Germinal center (tissue), 1 donor: Measurements from ENCODE around the gene APBB1.
"Not testable (repeated sequence)": the region's sequence is repeated elsewhere in the genome, so short reads cannot be mapped to it uniquely, and the experiment has no call there.

Experiments used
- DNase-seq: peaks from one replicate; pipeline ENCODE4 v3.0.0; 2012; ENCODE audit warnings: mixed read lengths, low spot score

APBB1 gene

DNA sequence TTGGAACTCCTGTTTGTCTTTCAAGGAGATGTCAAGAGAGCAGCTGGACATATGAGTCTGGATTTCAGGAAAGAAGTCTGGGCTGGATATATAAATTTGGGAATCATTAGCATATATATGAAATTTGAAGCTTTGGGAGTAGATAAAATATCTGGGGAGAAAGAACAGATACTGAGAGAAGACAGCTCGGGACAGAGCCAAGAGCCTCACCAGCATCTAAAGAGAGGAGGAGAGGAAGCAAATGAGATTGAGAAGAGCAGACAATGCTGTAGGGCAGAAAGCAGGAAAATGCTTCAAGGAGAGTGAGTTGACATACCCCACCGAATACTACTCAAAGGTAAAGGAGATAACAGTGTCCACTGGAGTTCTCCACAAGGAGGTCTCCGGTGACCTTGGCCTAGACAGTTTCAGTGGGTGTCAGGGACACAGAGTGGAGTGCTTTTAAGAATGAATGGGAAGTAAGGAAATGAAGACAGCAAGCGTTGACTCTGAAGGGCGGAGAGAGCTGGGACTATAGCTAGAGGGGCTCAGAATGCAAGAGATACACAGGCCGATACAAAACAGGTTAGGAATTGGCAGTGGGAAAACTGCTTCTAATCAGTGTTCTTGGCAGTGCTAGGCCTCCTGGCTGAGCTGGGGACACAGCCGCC, 862 bp downstream of the APBB1 start:
- no peak for DNase-seq

DNA sequence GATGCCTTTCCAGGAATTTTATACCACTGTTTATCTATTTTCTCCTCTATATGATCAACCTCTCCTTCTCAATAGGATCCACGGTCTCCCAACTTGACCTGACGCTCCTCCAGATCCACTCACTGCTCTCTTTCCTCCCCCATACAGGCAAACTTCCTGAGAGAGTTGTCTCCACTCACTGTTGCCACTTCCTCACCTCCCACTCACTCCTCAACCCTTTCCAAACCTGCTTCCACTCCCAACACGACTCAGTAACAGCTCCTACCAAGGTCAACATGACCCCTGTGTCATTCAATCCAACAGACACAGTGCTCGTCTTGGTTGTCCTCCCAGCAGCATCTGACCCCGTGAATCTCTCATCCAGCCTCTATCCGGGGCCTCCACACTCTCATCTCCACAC, 3.1 kb downstream of the APBB1 start:
- DNase-seq: no peak

DNA sequence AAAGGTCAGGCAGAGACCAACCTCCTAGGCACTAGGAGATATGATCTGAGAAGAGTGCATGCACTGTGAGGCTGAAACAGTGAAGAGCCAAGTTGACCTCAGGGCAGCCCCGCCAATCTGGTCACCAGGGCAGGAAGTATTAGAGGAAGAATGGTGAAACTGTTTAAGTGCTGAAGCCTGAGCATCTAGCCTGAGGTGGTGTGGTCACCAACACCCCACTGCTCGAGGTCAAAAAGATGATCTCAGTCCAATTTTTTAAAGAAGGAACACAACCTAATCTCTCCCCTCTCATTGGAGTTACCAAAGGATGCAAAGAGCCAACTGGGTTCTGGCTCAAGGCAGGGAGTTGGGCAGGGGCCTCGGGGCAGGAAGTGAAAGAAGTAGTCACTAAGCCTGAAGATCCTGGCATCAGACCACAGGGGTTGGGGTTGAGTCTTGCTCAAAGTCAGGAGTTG, 4.0 kb downstream of the APBB1 start:
- DNase-seq: no peak

DNA sequence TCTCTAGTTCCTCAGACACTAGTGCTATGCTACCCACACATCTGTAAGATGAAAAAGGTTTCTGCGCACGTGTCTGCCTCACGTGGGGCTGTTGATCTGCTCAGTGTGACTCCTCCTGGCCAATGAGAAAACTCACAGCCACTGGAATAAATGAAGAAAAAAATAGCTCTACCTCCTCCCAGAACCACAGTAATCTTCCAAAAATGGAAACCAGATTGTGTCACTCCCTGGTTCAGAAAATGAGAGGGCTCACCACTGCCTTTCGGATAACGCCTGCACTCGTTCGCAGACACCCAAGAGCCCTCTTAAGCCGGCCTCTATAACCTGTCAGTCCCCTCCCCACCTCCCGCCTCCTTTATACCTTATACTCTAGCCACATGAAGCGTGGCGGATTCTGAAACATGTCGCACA, 5.1 kb downstream of the APBB1 start:
- DNase-seq: no peak

DNA sequence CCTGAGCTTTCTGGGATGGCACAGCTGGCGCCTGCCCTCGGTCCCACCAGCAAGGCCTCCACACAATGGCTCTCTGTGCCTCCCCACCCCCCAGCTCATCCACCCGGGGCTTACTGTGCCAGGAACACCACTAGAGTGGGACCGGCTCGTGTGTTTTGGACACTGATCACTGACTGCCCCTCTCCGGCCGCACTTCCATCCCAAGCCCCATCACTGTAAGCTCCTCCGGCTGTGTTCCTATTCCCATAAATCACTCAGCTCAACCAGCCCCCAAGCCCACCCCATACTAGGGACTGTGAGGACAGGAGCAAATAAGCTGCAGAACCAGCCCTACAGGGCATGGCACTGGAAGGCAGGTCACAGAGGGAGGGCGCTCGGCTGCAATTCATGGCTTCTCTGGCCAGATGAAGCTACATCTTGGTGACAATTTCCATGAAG, 7.3 kb downstream of the APBB1 start:
- no peak for DNase-seq

DNA sequence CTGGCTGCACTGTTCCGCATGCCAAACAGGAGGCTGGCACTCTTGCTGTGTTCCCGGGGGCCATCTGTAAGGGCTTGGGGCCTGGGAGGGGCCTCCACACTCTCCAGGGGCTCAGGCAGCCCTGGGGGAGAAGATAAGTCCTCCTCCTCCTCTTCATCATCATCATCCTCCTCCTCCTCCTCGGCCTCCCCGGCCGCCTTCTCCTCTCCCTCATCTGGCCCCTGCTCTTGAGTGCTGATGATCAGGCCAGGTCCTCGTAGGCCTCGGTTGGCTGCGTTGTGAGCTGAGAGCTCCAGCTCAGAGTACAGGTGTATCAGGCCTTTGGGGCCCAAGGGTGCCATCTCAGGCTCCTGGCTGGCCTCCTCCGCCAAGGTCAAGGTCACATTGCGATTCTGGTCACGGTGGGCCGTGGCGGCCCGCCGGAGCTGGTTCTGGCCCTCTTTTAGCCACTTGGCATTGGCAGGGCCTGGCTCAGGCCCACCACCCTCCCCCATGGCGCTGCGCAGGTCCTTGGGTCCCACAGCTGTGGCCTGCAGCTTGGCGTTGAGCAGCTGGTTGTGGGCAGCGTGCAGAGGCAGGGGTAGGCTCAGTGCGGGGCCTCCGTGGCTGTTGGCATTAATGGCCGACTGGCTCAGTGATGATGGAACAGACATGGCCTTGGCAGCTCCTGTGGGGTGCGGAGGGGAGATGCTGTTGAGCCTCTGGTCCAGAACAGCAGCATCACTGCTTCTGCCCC, 8.0 kb downstream of the APBB1 start:
- DNase-seq: no peak

DNA sequence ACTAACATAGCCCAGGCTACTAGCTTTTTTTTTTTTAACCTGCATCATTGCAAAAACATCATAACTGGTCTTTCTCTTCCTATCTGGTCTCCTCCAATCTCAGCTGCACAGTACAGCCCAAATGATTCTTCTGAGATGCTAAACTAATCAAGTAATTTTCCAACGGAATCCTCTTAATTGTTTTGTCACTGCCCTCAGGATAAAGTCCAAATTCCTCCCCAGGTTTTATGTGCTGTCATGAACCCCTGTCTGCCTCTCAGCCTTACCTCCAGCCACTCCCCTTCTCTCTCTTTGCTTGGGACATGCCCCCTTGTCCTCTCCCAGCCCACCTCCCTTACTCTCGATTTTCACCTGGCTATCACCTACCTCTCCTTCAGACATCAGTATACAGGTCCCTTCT, 12.5 kb downstream of the APBB1 start:
- no peak for DNase-seq

DNA sequence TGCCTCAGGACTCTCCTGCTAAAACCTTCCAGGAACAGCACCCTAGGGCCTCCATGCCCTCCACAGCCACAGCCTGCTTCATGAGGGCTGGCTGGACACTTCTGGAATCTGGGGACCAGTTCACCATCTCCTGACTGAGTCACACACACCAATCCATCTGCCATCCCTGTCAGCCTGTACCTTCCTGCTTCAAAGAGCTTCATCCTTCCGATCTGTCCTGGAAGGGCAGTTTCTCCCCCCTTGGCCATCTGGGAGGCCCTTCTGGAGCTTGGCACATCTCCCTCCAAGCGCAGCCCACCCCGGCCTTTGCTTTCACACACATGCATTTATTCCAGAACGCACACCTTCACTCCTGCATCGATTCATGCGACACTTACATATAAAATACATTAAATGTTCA, 13.0 kb downstream of the APBB1 start:
- DNase-seq: no peak

DNA sequence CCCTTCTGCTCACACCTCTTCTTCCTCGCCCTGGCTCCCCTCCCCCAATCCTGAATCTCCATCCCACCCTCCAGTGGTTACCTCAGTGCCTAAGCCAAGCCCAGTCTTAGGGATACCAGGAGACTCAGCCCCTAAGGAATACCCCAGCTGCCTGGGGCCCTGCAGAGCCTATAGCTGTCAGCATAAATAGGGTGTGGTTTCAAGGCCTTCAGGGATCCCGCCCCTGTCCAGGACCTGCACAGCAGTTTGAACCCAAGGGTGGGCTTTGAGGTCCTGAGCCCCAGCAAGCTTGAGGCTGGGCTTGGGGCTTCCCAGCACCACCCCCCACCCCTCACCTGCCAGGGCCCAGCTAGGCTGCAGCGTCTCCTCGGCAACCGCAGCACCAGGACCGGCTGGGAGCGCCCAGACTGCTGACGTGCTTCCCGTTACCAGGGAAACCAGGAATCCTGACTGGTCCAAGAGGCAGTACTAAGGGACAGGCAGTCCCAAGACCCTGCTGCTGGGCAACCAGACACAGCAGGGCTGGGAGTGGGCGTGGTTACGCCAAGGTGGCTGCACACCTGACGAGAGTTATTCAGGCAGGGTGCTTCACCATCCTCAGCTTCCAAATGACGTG, 13.7 kb downstream of the APBB1 start:
- no peak for DNase-seq

DNA sequence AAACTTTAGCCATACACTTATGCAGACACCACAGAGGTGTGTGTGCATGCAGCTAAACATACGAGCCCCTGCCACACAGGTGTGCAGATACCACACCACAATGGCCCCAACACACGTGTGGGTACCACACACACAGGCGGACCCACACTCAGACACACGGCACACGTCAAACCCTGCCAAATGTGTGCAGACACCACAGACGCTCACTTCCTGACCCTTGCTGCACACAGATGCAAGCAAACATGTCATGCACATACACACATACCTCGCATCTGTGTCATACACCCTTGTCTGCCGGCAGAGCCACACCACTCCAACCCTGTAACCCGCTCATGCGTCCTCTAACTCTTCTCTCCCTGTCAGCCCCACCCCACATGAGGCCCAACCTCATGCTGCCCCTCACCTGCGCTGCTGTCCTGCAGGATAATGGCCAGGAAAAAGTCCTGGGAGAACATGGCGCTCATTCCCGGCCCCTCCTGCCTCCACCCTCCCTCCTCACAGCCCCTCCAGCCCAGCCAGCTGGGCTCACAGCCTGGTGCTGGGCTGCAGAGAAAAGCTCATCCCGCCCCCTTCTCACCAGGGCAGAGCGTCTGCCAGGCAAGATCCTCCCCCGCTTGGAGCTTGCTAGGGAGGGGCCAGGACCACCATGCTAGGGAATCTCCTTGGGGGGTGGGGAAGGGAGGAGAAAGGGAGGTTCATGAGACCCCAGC, 14.4 kb downstream of the APBB1 start:
- no peak for DNase-seq

DNA sequence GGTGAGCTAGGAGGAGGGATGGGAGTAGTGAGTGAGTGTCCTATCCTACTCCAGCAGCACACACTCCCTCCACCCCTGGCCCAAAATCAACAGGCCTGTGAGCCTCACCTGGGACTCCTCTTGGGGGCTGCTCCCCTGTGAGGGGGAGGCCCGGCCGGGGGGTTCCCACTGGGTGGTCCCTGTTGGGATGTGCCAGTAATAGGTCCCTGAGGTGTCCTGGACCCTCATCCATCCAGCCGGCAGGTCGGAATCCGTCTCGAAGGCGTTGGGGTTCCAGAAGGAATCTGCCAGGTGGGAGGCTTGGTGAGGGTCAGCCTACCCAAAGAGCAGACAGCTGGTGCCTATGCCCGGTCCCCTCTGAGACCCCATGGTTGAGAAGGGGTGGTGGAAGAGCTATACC, 15.4 kb downstream of the APBB1 start:
- DNase-seq: no peak

DNA sequence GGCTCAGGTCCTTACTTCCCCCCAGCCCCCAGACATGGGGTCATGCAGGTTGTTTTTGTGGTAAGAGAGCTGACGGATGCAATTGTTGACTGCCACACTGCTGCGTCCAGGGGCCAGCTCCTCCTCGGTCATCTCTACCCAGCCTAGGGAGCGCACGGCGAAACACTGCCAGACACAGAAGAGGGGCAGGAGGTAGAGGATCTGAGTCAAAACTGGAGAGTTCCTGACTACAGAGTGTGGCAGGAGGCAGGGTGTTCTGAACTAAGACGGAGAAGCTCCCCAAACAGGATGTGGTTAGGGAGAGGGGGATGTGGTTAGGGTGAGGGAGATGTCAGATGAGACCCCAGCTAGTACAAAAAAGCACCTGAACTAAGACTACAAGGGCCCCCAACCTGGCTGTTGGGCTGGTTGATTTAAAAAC, 16.3 kb downstream of the APBB1 start:
- DNase-seq: peak; percentile 76

DNA sequence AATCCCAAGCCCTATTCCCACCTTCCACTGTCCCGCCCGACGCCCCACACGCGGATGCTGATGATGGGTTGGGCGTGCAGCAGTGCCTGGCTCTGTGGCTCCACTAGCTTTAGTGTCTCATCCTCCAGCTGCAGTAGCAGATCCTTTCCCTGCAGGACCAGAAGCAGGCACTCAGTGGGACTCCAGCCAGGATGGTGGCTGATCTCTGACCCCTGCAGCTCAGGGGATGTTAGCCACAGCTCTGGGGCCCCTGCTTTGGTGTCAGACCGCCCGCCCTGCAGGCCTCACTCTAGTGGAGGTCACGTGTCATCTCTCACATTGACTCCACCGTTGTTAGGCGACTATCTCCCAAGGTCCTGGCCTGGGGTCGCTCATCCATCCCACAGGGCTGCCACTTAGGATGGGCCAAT, 16.8 kb downstream of the APBB1 start:
- DNase-seq: no peak

DNA sequence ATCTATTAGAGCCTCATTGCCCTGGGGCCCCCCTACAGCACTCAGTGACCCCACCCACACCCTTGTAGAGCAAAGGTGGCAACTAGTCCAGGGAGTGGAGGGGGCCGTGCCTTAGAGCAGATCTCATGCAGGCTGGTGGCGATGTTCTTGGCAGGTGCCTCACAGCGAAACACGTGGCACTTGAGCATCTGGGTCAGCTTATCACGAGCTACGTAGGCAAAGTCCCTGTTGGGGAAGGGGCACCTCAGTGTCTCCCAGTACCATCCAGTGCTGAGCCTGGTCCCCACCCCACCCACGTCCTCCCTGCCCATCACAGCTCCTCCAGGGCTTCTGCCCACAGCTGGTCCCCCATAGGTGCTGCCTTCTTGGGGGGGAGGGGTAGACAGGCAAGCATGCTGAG, 17.4 kb downstream of the APBB1 start:
- no peak for DNase-seq

DNA sequence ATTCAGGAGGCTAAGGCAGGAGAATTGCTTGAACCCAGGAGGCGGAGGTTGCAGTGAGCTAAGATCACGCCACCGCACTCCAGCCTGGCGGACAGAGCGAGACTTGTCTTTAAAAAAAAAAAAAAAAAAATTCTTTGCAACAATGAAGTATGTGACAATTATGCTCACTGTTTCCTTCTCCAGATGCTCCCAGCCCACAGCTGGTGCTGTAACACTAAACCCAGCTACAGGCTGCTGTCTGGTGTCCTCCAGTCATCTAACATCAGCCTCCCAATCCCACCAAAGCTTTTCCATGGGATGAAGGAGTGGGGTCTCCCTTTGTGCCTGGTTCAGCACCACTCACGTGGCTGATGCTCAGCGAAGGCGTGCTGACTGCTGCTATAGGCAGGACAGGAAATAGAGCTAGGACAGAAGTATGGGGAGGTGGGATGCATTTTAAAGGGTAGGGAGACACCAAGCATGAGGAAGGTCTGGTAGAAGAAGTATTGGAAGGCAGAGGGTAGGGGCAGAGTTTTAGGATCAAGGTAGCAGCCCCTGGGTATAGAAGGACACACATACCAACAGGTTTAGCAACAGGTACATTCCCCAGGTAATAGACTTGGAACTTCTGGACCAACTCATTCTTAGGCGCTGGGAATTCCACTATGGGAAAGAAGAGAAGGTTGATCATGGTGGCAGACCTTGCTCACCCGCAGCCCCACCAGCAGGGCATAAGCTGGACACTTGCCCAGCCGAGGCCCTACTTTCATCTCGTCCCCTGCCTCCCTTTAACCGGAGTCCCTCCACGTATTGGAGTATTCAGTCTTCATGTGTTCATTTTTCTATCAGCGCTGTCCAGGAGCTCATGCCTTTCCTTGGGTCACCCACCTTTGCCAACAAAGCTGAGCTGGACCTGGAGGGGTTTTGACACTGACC, 18.2 kb downstream of the APBB1 start:
- DNase-seq: no peak

DNA sequence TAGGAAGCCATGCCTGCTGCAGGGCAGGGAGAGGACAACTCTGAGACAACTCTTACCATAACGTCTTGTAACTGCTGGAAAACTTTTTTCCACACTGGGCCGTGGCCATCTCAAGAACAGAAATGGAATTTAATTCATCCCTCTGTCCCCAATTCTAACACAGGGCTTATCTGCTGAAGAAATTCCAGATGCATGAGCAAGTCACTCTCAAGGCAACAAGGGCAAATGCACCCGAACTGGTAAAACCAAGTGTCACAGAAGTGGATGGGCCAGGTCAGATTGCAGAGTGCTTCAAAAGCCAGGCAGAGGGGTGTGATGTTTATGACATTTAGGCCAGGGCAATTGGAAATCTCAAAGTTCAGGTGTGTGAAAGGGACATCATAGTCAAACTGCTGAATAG, 21.3 kb downstream of the APBB1 start:
- DNase-seq: no peak

DNA sequence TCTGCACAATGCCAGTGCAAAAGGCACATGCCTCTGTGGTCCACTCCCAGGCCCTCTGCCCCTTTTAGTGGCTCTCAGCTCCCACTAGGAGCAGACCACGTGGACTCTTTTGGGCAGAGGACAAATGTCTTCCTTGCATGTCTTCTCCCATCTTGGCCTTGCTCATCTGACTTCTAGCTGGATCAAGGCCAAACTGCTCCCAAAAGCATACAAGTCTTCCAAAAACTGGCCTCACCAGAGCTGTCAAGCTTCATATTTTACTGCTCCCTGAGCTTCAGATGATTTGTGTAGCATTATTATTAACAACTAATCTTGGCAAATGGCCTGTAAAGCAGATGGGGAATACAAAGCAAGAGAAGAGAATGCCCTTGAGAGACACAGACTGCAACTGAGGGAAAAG, 21.7 kb downstream of the APBB1 start:
- DNase-seq: no peak

DNA sequence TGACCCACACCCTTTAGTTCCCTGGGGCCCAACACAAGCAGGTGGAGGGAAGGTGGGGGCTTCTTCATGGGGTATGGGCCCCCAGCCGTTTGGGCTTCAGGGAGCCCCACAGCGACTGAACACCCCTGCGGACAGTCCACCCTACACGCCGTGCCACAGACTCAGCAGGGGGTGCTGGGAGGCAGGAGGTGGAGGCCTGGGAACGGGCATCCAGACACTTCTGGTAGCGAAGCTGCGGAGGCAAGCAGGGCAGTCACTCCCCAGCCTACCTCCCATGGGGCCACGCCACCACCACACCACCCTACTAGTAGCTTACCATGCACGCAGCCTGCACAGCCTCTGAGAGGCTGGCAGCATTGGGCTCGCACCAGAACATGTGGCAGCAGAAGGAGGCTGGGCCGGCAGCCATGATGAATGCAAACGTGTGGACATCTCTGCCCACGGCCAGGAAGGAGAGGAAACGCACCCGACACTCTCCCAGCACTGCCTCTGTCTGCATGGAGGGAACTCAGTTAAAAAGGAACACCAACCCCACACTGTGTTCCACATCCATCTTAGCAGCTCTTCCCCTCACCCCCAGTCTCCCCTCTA, 23.3 kb downstream of the APBB1 start:
- no peak for DNase-seq

DNA sequence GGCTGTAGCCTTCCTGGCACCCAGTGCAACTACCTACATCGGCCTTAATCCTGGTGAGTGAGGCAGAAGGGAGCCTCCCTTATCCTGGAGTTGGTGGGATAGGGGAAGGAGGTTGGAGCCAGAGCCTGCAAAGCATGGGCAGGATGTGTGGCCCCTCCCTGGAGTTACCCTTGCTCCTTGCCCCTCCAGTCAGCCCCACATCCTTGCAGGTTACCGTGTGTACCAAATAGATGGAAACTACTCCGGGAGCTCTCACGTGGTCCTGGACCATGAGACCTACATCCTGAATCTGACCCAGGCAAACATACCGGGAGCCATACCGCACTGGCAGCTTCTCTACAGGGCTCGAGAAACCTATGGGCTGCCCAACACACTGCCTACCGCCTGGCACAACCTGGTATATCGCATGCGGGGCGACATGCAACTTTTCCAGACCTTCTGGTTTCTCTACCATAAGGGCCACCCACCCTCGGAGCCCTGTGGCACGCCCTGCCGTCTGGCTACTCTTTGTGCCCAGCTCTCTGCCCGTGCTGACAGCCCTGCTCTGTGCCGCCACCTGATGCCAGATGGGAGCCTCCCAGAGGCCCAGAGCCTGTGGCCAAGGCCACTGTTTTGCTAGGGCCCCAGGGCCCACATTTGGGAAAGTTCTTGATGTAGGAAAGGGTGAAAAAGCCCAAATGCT, 24.8 kb downstream of the APBB1 start:
- no peak for DNase-seq

DNA sequence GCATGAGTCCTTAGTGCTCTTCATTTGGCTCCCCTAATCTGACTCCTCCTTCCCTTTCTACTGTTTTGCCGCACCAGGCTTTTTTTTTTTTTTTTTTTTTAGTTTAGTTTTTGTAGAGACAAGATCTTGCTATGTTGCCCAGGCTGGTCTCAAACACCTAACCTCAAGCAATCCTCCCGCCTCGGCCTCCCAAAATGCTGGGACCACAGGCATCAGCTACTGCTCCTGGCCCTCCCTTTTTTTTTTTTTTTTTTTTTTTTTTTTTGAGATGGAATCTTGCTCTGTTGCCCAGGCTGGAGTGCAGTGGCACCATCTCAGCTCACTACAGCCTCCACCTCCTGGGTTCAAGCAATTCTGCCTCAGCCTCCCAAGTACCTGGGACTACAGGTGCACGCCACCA, 26.6 kb downstream of the APBB1 start:
- DNase-seq: not testable (repeated sequence)
